A673 (cell line): ENCODE measurements around the gene ICE1.

Source experiments
- EZH2 ChIP-seq: fragments of 200-600 bp; sonication (generic); IDR thresholded peaks from 2 replicates; pipeline ENCODE4 v1.6.1; 2017; ENCODE audit warnings: borderline replicate concordance, low read depth, mild to moderate bottlenecking, mixed read lengths, antibody characterized with exemption, low read length; ENCODE audit not compliant: poor library complexity, severe bottlenecking
- TF ChIP-seq, protein P1 (sequence below): fragments of 300-800, 200-600 bp; sonication (generic); conservative IDR thresholded peaks from 2 replicates; pipeline ENCODE4 v1.5.1; 2017; ENCODE audit warnings: low read depth, mild to moderate bottlenecking, antibody characterized with exemption, low read length, moderate library complexity, mixed read lengths

DNA sequence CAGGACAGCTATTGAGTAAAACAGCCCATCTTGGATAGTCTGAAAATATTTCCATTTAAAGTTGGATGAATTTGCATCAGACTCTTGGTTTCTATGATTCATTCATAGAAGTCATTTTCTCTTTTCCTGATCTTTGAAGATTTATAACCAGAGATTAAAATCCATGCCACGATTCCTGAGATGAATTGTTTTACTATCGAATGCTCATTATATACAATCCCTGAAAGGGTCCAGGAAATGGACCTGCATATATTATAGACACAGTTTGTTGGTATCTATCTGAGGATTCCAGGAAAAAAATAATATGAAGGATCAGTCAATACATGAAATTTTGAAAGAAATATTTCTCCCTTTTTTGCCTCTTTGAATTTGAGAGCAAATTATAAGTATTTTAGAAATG, 99.0 kb downstream of the ICE1 start:
- TF ChIP-seq, protein P1, sequence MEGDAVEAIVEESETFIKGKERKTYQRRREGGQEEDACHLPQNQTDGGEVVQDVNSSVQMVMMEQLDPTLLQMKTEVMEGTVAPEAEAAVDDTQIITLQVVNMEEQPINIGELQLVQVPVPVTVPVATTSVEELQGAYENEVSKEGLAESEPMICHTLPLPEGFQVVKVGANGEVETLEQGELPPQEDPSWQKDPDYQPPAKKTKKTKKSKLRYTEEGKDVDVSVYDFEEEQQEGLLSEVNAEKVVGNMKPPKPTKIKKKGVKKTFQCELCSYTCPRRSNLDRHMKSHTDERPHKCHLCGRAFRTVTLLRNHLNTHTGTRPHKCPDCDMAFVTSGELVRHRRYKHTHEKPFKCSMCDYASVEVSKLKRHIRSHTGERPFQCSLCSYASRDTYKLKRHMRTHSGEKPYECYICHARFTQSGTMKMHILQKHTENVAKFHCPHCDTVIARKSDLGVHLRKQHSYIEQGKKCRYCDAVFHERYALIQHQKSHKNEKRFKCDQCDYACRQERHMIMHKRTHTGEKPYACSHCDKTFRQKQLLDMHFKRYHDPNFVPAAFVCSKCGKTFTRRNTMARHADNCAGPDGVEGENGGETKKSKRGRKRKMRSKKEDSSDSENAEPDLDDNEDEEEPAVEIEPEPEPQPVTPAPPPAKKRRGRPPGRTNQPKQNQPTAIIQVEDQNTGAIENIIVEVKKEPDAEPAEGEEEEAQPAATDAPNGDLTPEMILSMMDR, result no peak
- TF ChIP-seq EZH2, result no peak
